ENCODE measurements around the gene SETDB1.

The SETDB1 gene

GRCh38 chr1:150979092-150980056 lies 53.2 kb downstream of the SETDB1 start:
- Histone ChIP-seq H3K9ac (ENCODE audit: low read depth, low read length) (no peak overlapping the region), H3K4me3 (ENCODE audit: low read depth, low read length) (no peak overlapping the region), H3K36me3 (ENCODE audit: control insufficient read depth, insufficient read depth, low read length) (no peaks in the 10 kb centered on the region), H3K4me1 (ENCODE audit: control insufficient read depth, insufficient read depth, low read length) (peaks cover 37% of the 10 kb centered on the region), H3K27me3 (ENCODE audit: control insufficient read depth, insufficient read depth, low read length) (no peaks in the 10 kb centered on the region), H3K9me3 (ENCODE audit: control insufficient read depth, insufficient read depth, low read length) (no peaks in the 10 kb centered on the region)

DNA sequence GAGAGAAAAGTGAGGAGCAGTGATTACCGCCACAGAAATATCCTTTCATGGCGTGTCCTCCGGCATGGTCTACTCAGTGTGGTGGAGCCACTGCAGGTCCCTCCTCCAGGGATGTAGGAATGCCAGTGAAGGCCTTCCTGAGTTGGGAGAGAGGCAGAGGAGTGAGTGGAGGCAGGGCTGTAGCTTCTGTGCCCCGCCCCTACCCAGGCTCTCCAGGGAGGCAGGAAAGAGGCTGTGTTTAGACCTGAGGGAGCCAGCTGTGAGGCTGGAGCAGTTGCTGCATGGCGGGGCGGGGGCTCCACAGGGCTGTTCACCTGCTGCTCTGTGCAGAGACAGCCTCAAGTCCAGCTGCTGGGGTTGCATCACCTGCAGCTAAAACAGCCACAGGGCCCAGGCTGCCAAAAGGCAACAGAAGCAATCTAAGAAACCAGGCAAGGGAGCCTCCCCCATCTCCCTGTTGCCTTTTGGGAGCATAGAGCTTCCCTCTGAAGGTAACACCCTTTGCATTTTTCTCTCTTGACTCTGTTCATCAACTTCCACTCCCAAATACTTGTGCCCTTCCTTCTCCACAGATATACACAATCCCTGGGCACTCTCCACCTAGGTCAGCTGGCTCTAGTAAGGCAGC lies 55.1 kb downstream of the SETDB1 start:
- H3K9me3 ChIP-seq (ENCODE audit: control insufficient read depth, insufficient read depth, low read length) = no peaks in the 10 kb centered on the region
- peak overlapping the region; percentile 41 for H3K4me3 ChIP-seq (ENCODE audit: low read depth, low read length)
- H3K27me3 ChIP-seq (ENCODE audit: control insufficient read depth, insufficient read depth, low read length) = no peaks in the 10 kb centered on the region
- H3K9ac ChIP-seq (ENCODE audit: low read depth, low read length) = peak overlapping the region; percentile 49
- peaks cover 32% of the 10 kb centered on the region for H3K4me1 ChIP-seq (ENCODE audit: control insufficient read depth, insufficient read depth, low read length)
- H3K36me3 ChIP-seq (ENCODE audit: control insufficient read depth, insufficient read depth, low read length) = no peaks in the 10 kb centered on the region

- H3K27me3 ChIP-seq (ENCODE audit: control insufficient read depth, insufficient read depth, low read length) = no peaks in the 10 kb centered on the region
- H3K9me3 ChIP-seq (ENCODE audit: control insufficient read depth, insufficient read depth, low read length) = no peaks in the 10 kb centered on the region
- peak within 1 kb of the TSS; percentile 49 for H3K9ac ChIP-seq (ENCODE audit: low read depth, low read length)
These were observed 55.9 kb downstream of the SETDB1 start, which contains the start of gene ANXA9 for GRCh38 chr1:150981805-150982712. Gene ANXA9, plus strand, starts transcription at chr1:150982292. Its CDS starts 814 bp downstream, at chr1:150983106.

GRCh38 chr1:150985179-150985825 lies 59.1 kb downstream of the SETDB1 start:
- H3K4me1 ChIP-seq (ENCODE audit: control insufficient read depth, insufficient read depth, low read length) = peaks cover 15% of the 10 kb centered on the region
- H3K36me3 ChIP-seq (ENCODE audit: control insufficient read depth, insufficient read depth, low read length) = no peaks in the 10 kb centered on the region
- no peaks in the 10 kb centered on the region for H3K27me3 ChIP-seq (ENCODE audit: control insufficient read depth, insufficient read depth, low read length)
- no peak overlapping the region for H3K9ac ChIP-seq (ENCODE audit: low read depth, low read length)
- no peaks in the 10 kb centered on the region for H3K9me3 ChIP-seq (ENCODE audit: control insufficient read depth, insufficient read depth, low read length)
- no peak overlapping the region for H3K4me3 ChIP-seq (ENCODE audit: low read depth, low read length)

More at GRCh38 chr1:150981805-150982712, 55.9 kb downstream of the SETDB1 start, which contains the start of gene ANXA9:
- Histone ChIP-seq H3K4me1 (ENCODE audit: control insufficient read depth, insufficient read depth, low read length) (peaks cover 26% of the 10 kb centered on the region), H3K4me3 (ENCODE audit: low read depth, low read length) (peak within 1 kb of the TSS; percentile 41), H3K36me3 (ENCODE audit: control insufficient read depth, insufficient read depth, low read length) (no peaks in the 10 kb centered on the region)

DNA sequence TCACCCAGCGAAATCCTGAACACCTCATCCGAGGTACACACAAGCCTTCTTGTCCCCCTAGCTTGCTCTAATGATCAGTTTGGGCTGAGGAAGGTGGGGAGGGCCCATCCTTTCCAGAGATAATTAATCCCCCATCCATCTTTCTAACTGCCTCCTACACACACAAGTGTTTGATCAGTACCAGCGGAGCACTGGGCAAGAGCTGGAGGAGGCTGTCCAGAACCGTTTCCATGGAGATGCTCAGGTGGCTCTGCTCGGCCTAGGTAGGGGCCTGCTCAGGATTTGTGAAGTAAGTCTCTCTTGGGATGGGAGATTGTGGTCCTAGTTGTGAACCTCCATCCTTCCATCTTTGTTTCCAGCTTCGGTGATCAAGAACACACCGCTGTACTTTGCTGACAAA lies 61.8 kb downstream of the SETDB1 start:
- Histone ChIP-seq H3K9me3 (ENCODE audit: control insufficient read depth, insufficient read depth, low read length) (no peaks in the 10 kb centered on the region), H3K4me3 (ENCODE audit: low read depth, low read length) (no peak overlapping the region), H3K36me3 (ENCODE audit: control insufficient read depth, insufficient read depth, low read length) (no peaks in the 10 kb centered on the region), H3K27me3 (ENCODE audit: control insufficient read depth, insufficient read depth, low read length) (no peaks in the 10 kb centered on the region), H3K4me1 (ENCODE audit: control insufficient read depth, insufficient read depth, low read length) (no peaks in the 10 kb centered on the region), H3K9ac (ENCODE audit: low read depth, low read length) (no peak overlapping the region)

- Histone ChIP-seq H3K9me3 (ENCODE audit: control insufficient read depth, insufficient read depth, low read length) (no peaks in the 10 kb centered on the region), H3K27me3 (ENCODE audit: control insufficient read depth, insufficient read depth, low read length) (no peaks in the 10 kb centered on the region), H3K36me3 (ENCODE audit: control insufficient read depth, insufficient read depth, low read length) (peaks cover 2% of the 10 kb centered on the region), H3K4me3 (ENCODE audit: low read depth, low read length) (no peak overlapping the region), H3K9ac (ENCODE audit: low read depth, low read length) (no peak overlapping the region), H3K4me1 (ENCODE audit: control insufficient read depth, insufficient read depth, low read length) (peaks cover 3% of the 10 kb centered on the region)
These were observed 66.5 kb downstream of the SETDB1 start for GRCh38 chr1:150992626-150993025.

DNA sequence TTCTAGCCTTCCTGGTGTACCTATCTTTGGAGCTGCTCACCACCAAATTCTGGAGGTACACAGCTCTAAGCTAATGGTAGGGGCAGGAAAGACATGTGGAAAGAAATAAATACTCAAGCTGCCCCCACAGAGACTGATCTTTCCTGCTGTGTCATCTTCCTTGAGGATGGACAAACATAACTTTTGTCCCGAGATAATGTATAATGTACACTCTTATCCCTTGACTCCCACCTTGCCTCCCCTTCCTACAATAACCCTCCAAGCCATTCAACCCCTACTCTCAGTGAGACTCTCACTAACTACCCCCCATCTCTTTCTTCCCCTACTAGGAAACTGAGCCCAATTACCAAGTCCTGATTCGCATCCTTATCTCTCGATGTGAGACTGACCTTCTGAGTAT lies 68.1 kb downstream of the SETDB1 start:
- Histone ChIP-seq H3K36me3 (ENCODE audit: control insufficient read depth, insufficient read depth, low read length) (peaks cover 5% of the 10 kb centered on the region), H3K27me3 (ENCODE audit: control insufficient read depth, insufficient read depth, low read length) (no peaks in the 10 kb centered on the region), H3K4me3 (ENCODE audit: low read depth, low read length) (no peak overlapping the region), H3K4me1 (ENCODE audit: control insufficient read depth, insufficient read depth, low read length) (peaks cover 3% of the 10 kb centered on the region), H3K9me3 (ENCODE audit: control insufficient read depth, insufficient read depth, low read length) (no peaks in the 10 kb centered on the region), H3K9ac (ENCODE audit: low read depth, low read length) (no peak overlapping the region)

GRCh38 chr1:150995460-150995859 lies 69.3 kb downstream of the SETDB1 start:
- Histone ChIP-seq H3K9me3 (ENCODE audit: control insufficient read depth, insufficient read depth, low read length) (no peaks in the 10 kb centered on the region), H3K4me3 (ENCODE audit: low read depth, low read length) (no peak overlapping the region), H3K9ac (ENCODE audit: low read depth, low read length) (peak overlapping the region; percentile 57)

DNA sequence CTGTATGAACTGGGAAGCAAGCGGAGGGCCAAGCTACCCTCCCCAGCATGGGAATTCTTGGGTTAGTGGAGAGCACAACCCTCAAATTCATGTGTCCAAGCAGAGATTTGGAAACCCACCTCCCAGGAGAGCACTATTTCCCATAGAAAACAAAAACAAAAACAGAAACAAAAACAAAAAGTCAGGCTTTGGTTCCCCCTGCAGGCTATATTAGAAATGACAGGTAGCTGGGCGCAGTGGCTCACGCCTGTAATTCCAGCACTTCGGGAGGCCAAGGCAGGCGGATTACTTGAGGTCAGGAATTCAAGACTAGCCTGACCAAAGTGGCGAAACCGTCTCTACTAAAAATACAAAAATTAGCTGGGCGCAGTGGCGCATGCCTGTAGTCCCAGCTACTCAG lies 69.7 kb downstream of the SETDB1 start:
- Histone ChIP-seq H3K4me3 (ENCODE audit: low read depth, low read length) (no peak overlapping the region), H3K9ac (ENCODE audit: low read depth, low read length) (no peak overlapping the region), H3K36me3 (ENCODE audit: control insufficient read depth, insufficient read depth, low read length) (peaks cover 5% of the 10 kb centered on the region), H3K4me1 (ENCODE audit: control insufficient read depth, insufficient read depth, low read length) (peaks cover 3% of the 10 kb centered on the region), H3K27me3 (ENCODE audit: control insufficient read depth, insufficient read depth, low read length) (no peaks in the 10 kb centered on the region), H3K9me3 (ENCODE audit: control insufficient read depth, insufficient read depth, low read length) (no peaks in the 10 kb centered on the region)

More at GRCh38 chr1:150995460-150995859, 69.3 kb downstream of the SETDB1 start:
- Histone ChIP-seq H3K27me3 (ENCODE audit: control insufficient read depth, insufficient read depth, low read length) (no peaks in the 10 kb centered on the region), H3K4me1 (ENCODE audit: control insufficient read depth, insufficient read depth, low read length) (peaks cover 3% of the 10 kb centered on the region), H3K36me3 (ENCODE audit: control insufficient read depth, insufficient read depth, low read length) (peaks cover 5% of the 10 kb centered on the region)

- Histone ChIP-seq H3K4me3 (ENCODE audit: low read depth, low read length) (no peak overlapping the region), H3K9me3 (ENCODE audit: control insufficient read depth, insufficient read depth, low read length) (no peaks in the 10 kb centered on the region), H3K9ac (ENCODE audit: low read depth, low read length) (no peak overlapping the region), H3K27me3 (ENCODE audit: control insufficient read depth, insufficient read depth, low read length) (no peaks in the 10 kb centered on the region), H3K4me1 (ENCODE audit: control insufficient read depth, insufficient read depth, low read length) (peaks cover 3% of the 10 kb centered on the region), H3K36me3 (ENCODE audit: control insufficient read depth, insufficient read depth, low read length) (peaks cover 5% of the 10 kb centered on the region)
These were observed 71.1 kb downstream of the SETDB1 start for GRCh38 chr1:150997126-150997872.
